KOPT-K1 (cell line): Measurements from ENCODE around the gene PITPNB.

Experiments
- H3K27ac ChIP-seq: fragments of 200-600 bp; sonication (generic); 2 replicates; pipeline ENCODE4 v1.5.1; 2016; ENCODE audit warnings: antibody characterized with exemption, mild to moderate bottlenecking, low read depth, low read length; ENCODE audit not compliant: poor library complexity, severe bottlenecking
- H3K36me3 ChIP-seq: fragments of 200-600 bp; sonication (generic); 2 replicates; pipeline ENCODE4 v1.5.1; 2017; ENCODE audit warnings: antibody characterized with exemption, mild to moderate bottlenecking, low read length, moderate library complexity; ENCODE audit not compliant: insufficient read depth
- H3K9me3 ChIP-seq: fragments of 200-600 bp; sonication (generic); 2 replicates; pipeline ENCODE4 v1.5.1; 2017; ENCODE audit warnings: antibody characterized with exemption, low read length, mild to moderate bottlenecking; ENCODE audit not compliant: insufficient read depth, poor library complexity, severe bottlenecking

Gene PITPNB

DNA sequence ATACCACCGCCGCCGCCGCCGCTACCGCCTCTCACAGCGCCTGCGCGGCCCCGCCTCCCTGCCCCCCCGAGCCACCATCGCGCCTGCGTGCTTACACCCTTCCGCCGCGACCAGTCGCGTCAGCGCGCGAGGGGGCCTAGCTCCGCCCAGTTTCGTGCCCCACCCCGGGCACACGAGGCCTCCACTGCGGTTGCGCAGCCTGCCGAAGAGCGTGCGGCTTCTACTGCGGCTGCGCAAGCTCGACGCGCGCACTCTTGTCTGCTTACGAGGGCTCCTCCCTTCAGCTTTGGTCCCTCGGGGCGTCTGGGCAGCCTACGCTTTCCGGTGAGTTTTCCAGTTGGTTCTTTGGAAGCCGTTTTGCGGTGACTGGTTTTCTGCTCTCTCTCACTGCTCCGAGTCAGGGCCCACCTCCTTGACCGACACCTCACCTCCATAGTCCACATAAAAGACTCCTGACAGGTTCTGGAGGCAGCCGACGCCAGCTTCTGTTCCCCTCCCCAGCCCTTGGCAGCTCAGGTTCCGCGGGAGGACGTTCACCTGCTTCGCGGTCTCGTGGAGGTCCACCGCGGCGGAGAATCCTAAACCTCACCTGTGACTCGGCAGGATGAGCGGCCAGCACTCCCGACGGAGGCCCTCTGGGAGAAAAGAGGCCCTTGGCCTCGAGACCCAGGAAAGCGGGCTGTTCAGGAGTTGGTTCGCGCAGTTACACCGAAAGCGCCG is at the start of gene PITPNB:
PITPNB (minus strand) TSS at position 35 of the 720 bp plus-strand sequence. CDS start 65 bp downstream, outside the sequence.
- Histone ChIP-seq H3K27ac (peak within 1 kb of the TSS; percentile 87), H3K36me3 (peaks cover 38% of the 10 kb centered on the region), H3K9me3 (no peaks in the 10 kb centered on the region)

GRCh38 chr22:27966168-27967064 is 47.4 kb upstream of the PITPNB start:
- no peak overlapping the region for H3K27ac ChIP-seq

GRCh38 chr22:27962268-27963044 is 43.4 kb upstream of the PITPNB start:
- no peak overlapping the region for H3K27ac ChIP-seq
- H3K9me3 ChIP-seq = peaks cover 1% of the 10 kb centered on the region
- H3K36me3 ChIP-seq = no peaks in the 10 kb centered on the region

More at GRCh38 chr22:27966168-27967064, 47.4 kb upstream of the PITPNB start:
- peaks cover 9% of the 10 kb centered on the region for H3K9me3 ChIP-seq
- H3K36me3 ChIP-seq = no peaks in the 10 kb centered on the region

DNA sequence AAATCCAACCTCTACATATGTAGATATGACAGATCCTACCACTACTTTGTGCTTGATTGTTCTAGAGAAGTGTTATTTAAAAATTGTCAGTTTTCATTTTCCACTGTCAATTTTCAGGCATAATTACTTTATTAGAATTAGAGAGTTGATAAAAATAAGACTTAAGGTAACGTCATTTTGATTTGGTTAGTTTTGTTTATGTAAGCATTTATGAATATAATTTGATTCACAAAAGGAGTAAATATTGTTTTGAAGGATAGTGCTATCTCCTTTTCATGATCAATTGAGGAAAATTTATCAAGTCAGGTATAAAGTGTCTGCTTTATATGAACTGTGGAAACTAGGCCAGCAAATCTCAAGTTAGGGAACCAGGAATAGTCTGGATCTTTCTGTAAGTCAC is 42.6 kb upstream of the PITPNB start:
- Histone ChIP-seq H3K27ac (no peak overlapping the region), H3K36me3 (no peaks in the 10 kb centered on the region), H3K9me3 (peaks cover 3% of the 10 kb centered on the region)

GRCh38 chr22:27961182-27961581 is 42.1 kb upstream of the PITPNB start:
- Histone ChIP-seq H3K27ac (no peak overlapping the region), H3K36me3 (no peaks in the 10 kb centered on the region)

GRCh38 chr22:27959335-27960090 is 40.5 kb upstream of the PITPNB start:
- H3K27ac ChIP-seq = no peak overlapping the region
- peaks cover 3% of the 10 kb centered on the region for H3K9me3 ChIP-seq
- no peaks in the 10 kb centered on the region for H3K36me3 ChIP-seq

More at GRCh38 chr22:27961182-27961581, 42.1 kb upstream of the PITPNB start:
- H3K9me3 ChIP-seq = peaks cover 3% of the 10 kb centered on the region

DNA sequence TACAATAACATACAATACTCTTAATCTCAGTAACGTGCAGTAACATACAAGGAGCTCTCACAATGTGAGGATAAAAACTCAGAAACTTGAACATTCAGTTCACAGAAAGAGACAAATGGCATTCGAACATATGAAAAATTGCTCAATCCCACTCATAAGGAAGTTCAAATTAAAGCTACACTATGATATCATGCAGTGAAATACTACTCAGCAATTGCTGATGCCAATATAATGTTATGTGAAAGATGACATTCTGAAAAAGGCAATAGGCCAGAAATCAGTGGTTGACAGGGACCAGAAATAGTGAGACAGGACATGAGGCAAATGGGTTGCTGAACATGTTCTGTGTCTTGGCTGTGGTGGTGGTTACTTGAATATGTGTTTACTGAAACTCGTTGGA is 33.7 kb upstream of the PITPNB start:
- no peak overlapping the region for H3K27ac ChIP-seq
- H3K9me3 ChIP-seq = peaks cover 3% of the 10 kb centered on the region
- no peaks in the 10 kb centered on the region for H3K36me3 ChIP-seq

DNA sequence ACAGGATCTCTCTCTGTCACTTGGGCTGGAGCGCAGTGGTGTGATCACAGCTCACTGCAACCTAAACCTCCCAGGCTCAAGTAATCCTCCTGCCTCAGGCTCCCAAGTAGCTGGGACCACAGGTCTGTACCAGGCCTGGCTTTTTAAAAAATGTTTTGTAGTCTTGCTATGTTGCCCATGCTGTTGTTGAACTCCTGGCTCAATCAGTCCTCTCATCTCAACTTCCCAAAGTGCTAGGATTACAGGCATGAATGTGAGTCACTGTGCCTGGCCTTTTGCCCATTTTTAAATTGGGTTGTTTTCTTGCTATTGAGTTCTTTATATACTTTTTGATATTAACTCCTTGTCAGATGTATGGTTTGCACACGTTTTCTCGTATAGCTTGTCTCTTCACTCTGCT is 33.0 kb upstream of the PITPNB start:
- H3K9me3 ChIP-seq = no peaks in the 10 kb centered on the region
- H3K27ac ChIP-seq = no peak overlapping the region
- no peaks in the 10 kb centered on the region for H3K36me3 ChIP-seq

- Histone ChIP-seq H3K27ac (no peak overlapping the region), H3K36me3 (no peaks in the 10 kb centered on the region), H3K9me3 (no peaks in the 10 kb centered on the region)
Observed at GRCh38 chr22:27949421-27949820, 30.4 kb upstream of the PITPNB start.

GRCh38 chr22:27948569-27948968 is 29.5 kb upstream of the PITPNB start:
- no peak overlapping the region for H3K27ac ChIP-seq
- no peaks in the 10 kb centered on the region for H3K36me3 ChIP-seq
- no peaks in the 10 kb centered on the region for H3K9me3 ChIP-seq

- no peaks in the 10 kb centered on the region for H3K36me3 ChIP-seq
- no peak overlapping the region for H3K27ac ChIP-seq
- no peaks in the 10 kb centered on the region for H3K9me3 ChIP-seq
Observed at GRCh38 chr22:27947448-27947847, 28.4 kb upstream of the PITPNB start.

DNA sequence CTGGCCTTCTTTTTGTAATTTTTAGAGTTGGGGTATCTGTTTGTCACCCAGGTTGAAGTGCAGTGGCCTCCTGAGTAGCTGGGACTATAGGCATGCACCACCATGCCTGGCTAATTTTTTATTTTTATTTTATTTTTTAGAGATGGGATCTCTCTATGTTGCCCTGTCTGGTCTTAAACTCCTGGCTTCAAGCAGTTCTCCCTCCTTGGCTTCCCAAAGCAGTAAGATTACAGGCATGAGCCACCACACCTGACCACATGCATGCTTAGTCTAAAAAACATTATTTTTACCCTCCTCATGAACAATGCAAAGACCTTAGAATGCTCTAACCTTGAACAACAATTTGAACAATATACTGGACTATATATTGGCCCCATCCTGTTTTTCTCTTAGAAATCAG is 22.1 kb upstream of the PITPNB start:
- no peaks in the 10 kb centered on the region for H3K36me3 ChIP-seq
- H3K27ac ChIP-seq = no peak overlapping the region
- no peaks in the 10 kb centered on the region for H3K9me3 ChIP-seq

DNA sequence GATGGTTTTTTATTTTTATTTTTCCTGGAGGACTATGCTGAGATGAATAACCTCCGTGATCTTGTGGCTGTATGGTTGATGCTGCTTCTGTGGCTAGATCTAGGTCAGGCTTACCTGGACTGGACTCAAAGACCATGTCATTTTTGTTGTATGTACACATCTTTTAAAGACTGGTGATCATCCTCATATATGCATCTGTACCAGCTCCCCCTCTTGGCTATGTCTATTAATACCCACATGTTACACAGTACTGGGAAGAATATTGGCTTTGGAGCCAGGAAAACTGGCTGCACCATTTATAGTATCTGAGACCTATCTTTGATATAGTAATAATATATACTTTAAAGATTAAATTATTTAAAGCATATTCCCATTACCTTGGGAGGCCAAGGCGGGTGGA is 18.4 kb upstream of the PITPNB start:
- Histone ChIP-seq H3K36me3 (peaks cover 12% of the 10 kb centered on the region; the same call in 1 of the 2 replicates), H3K9me3 (no peaks in the 10 kb centered on the region), H3K27ac (no peak overlapping the region)

DNA sequence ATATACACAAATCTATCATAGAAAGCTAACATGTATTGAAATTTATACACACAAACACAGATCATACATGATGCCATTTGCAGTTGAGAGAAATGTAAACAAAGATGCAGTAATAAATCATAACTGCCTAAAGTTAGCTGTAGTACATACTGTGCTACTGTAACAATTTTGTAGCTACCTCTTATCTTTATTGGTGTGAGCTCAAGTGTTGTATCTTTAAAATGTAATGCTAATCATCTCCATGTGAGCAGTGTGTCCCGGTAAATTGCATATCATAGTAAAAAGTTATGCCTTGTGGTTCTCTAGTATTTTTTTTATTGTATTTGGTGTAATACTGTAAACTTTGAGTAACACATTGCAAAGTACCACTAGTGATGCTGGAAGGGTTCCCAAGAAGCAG is 16.8 kb upstream of the PITPNB start:
- H3K36me3 ChIP-seq = peaks cover 12% of the 10 kb centered on the region; the same call in 1 of the 2 replicates
- H3K9me3 ChIP-seq = no peaks in the 10 kb centered on the region
- H3K27ac ChIP-seq = no peak overlapping the region
